Testis (tissue), 3 donors: ENCODE data around the gene CHTF18. TPM values are rescaled to one million over a fixed set of nuclear protein-coding genes. Genes with fewer than 3 reads are reported as not detected.
"Not testable (repeated sequence)": the region's sequence is repeated elsewhere in the genome, so short reads cannot be mapped to it uniquely, and the experiment has no call there.

Source experiments
- DNase-seq: peaks from one replicate; pipeline ENCODE4 v3.0.0-alpha.2; 2019
- H3K27ac ChIP-seq, 2 donors: fragments of 200-600 bp; sonication (generic); one replicate each; pipeline ENCODE4 v1.5.1; 2019
- H3K27me3 ChIP-seq: fragments of 200-600 bp; sonication (generic); one replicate; pipeline ENCODE4 v1.5.1; 2019
- H3K36me3 ChIP-seq: fragments of 200-600 bp; sonication (generic); one replicate; pipeline ENCODE4 v1.5.1; 2017; ENCODE audit warnings: low read depth; ENCODE audit errors: missing control alignments
- H3K4me1 ChIP-seq: fragments of 200-600 bp; sonication (generic); one replicate; pipeline ENCODE4 v1.5.1; 2019
- H3K4me3 ChIP-seq, 2 donors: fragments of 200-600 bp; sonication (generic); one replicate each; pipeline ENCODE4 v1.5.1; 2017 to 2019
- H3K9me3 ChIP-seq: fragments of 200-600 bp; sonication (generic); one replicate; pipeline ENCODE4 v1.5.1; 2017
- CTCF ChIP-seq, 3 experiments: fragments of 450-650 bp in 2 of 3; fragments of 200-600 bp in 1 of 3; sonication (generic) in 1 of 3; IDR thresholded peaks; one replicate each; pipeline ENCODE4 v1.5.1; 2016 to 2019; ENCODE audit warnings: antibody characterized with exemption in 3 of 3, mild to moderate bottlenecking in 2 of 3, moderate library complexity in 1 of 3
- POLR2A ChIP-seq: fragments of 450-650 bp; IDR thresholded peaks from one replicate; pipeline ENCODE4 v1.6.1; 2017; ENCODE audit warnings: antibody characterized with exemption, mild to moderate bottlenecking, moderate library complexity
- WGBS, 2 donors: methylation state at CpG; one replicate each; pipeline ENCODE4 v1.1.5; 2018; 5-methylcytosine and 5-hydroxymethylcytosine counted together
- intact Hi-C: fragments of 100-400 bp; cut with DNase I; formaldehyde crosslinking; loops from one replicate; pipeline ENCODE4 v1.15.1; 2023; ENCODE audit warnings: low total_unique reads
- polyA plus RNA-seq: library from polyadenylated mRNA; stranded (reverse); fragments of 350-450 nt; fragmentation: Illumina TruSeq; extraction: RNeasy Lipid Tissue Mini Kit (QIAGEN cat#74804); gene quantifications from one replicate; pipeline ENCODE4 v1.2.3, GENCODE V29; 2014; ENCODE audit warnings: low read depth, low replicate concordance; ENCODE audit not compliant: insufficient read depth
- total RNA-seq, 2 donors: library from RNA; depleted of rRNA; stranded (reverse); fragments of >200 nt; gene quantifications; one replicate each; pipeline ENCODE4 v1.2.3, GENCODE V29; 2016

Gene CHTF18
- total and polyA plus RNA-seq, 3 donors from 2014 or later, result 32.5 to 95.0 (median 90.6) TPM

DNA sequence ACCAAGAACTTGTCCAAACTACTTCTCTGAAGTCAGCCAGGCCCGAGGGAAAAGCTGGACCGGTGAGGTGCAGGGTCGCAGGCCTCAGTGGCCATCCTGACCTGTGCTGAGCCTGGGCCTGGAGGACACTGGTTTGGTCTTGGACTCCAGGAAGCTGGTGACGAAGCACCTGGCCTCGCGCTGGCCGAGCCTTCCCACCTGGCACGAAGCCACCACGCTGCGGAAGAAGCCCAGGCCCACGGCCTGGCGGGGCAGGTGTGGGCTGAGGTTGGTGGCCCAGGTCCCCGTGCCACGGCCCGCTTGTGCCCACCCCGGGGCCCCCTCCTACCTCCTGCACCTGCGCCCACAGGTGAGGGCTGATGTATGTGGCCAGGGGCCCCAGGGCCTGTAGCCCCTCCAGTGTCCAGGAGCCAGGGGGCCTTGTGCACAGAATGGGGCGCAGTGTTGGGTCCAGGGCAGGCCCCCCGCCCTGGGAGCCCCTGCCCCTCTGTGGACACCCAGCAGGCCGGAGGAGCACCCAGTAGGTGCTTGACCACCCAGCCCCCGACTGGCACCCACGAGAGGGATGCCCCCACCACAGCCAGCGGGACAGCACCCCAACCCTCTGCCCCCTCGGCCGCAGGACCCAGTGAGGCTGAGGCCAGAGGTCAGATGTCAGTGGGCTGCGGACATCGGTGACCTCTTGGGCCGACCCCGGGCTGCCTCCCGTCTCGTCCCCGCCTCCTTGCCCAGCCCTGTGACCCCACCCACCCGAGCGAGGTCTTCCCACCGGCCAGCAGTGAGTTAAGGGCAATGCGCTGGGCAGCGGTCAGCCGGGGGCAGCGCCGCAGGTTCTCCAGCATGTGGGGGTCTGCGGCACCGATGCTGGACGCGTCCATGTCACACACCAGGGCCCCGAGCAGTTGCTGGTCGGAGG is 14.1 kb upstream of the CHTF18 start:
- Histone ChIP-seq H3K4me3 (no peak overlapping the region), H3K36me3 (no peaks in the 10 kb centered on the region), H3K4me1 (no peaks in the 10 kb centered on the region), H3K9me3 (no peaks in the 10 kb centered on the region), H3K27me3 (no peaks in the 10 kb centered on the region), H3K27ac (no peak overlapping the region)
- TF ChIP-seq POLR2A (no peak), CTCF (IDR thresholded peaks at IDR 0.05) (no peak)
- DNase-seq, result no peak
- intact Hi-C loops, result no loop called here
- WGBS, 2 donors, result 81 to 85% methylated on average over 12 to 38 of the region's 46 CpGs

GRCh38 chr16:775236-775796 is 13.1 kb upstream of the CHTF18 start:
- no peak for DNase-seq
- intact Hi-C loops, result no loop called here
- Histone ChIP-seq H3K9me3 (no peaks in the 10 kb centered on the region), H3K27me3 (no peaks in the 10 kb centered on the region), H3K4me3 (no peak overlapping the region), H3K27ac (no peak overlapping the region), H3K4me1 (no peaks in the 10 kb centered on the region), H3K36me3 (no peaks in the 10 kb centered on the region)
- 79 to 80% methylated on average over 25 to 36 of the region's 36 CpGs for WGBS, 2 donors
- TF ChIP-seq POLR2A, result no peak
- no peak for TF ChIP-seq CTCF (IDR thresholded peaks at IDR 0.05)

- H3K36me3 ChIP-seq, H3K4me3 ChIP-seq, H3K9me3 ChIP-seq, H3K27me3 ChIP-seq, DNase-seq, H3K4me1 ChIP-seq, H3K27ac ChIP-seq, intact Hi-C loops: not testable (repeated sequence)
- 92 to 93% methylated on average over 10 of the region's 10 CpGs for WGBS, 2 donors
Observed at GRCh38 chr16:776298-776697, 12.1 kb upstream of the CHTF18 start.

DNA sequence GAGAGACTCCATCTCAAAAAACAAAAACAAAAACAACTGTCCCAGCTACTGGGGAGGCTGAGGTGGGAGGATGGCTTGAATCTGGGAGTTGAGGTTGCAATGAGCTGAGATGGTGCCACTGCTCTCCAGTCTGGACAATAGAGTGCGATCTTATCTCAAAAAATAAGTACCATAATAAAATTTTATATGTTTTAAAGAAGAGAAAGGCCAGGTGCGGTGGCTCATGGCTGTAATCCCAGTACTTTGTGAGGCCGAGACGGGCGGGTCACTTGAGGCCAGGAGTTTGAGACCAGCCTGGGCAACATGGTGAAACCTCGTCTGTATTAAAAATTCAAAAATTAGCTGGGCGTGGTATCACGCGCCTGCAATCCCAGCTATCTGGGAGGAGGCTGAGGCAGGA is 11.6 kb upstream of the CHTF18 start:
- intact Hi-C loops, result no loop called here
- no peaks in the 10 kb centered on the region for H3K27me3 ChIP-seq
- 89 to 93% methylated on average over 9 of the region's 9 CpGs for WGBS, 2 donors

More for the DNA sequence above, 11.6 kb upstream of the CHTF18 start:
- Histone ChIP-seq H3K4me1 (no peaks in the 10 kb centered on the region), H3K27ac (no peak overlapping the region), H3K36me3 (no peaks in the 10 kb centered on the region), H3K4me3 (no peak overlapping the region), H3K9me3 (no peaks in the 10 kb centered on the region)
- TF ChIP-seq POLR2A, result no peak
- no peak for TF ChIP-seq CTCF (IDR thresholded peaks at IDR 0.05)
- no peak for DNase-seq
